Central memory CD8-positive, alpha-beta T cell (primary cell): ENCODE data around the gene PROZ.

ENCODE experiments used
- ATAC-seq: fragments of 150-1000 bp; cut with Tn5 transposase; replicated peaks from 2 replicates; pipeline ENCODE4 v1.10.0; 2022; ENCODE audit warnings: mild to moderate bottlenecking, moderate FRiP score, moderate number of reproducible peaks; ENCODE audit not compliant: poor library complexity, severe bottlenecking; ENCODE audit errors: extremely low read depth
- DNase-seq, 2 donors: peaks; one replicate each; pipeline ENCODE4 v3.0.0; 2021; ENCODE audit warnings: low spot score in 2 of 2
- H3K27ac Mint-ChIP-seq: one replicate; pipeline ENCODE4 v1.8.0; 2022; ENCODE audit warnings: low read depth, mild to moderate bottlenecking, moderate library complexity, mixed read lengths
- H3K27me3 Mint-ChIP-seq: one replicate; pipeline ENCODE4 v1.8.0; 2022; ENCODE audit warnings: mixed read lengths
- H3K36me3 Mint-ChIP-seq: one replicate; pipeline ENCODE4 v1.8.0; 2022; ENCODE audit warnings: mild to moderate bottlenecking, moderate library complexity, mixed read lengths; ENCODE audit not compliant: insufficient read depth
- H3K4me1 Mint-ChIP-seq: one replicate; pipeline ENCODE4 v1.8.0; 2022; ENCODE audit warnings: mixed read lengths
- H3K4me3 Mint-ChIP-seq: one replicate; pipeline ENCODE4 v1.8.0; 2022; ENCODE audit warnings: mild to moderate bottlenecking, moderate library complexity, mixed read lengths
- H3K9me3 Mint-ChIP-seq: one replicate; pipeline ENCODE4 v1.8.0; 2022; ENCODE audit warnings: mixed read lengths

Gene PROZ

GRCh38 chr13:113186061-113186900 lies 27.8 kb downstream of the PROZ start:
- peak overlapping the region; percentile 79 for H3K4me3 Mint-ChIP-seq
- H3K36me3 Mint-ChIP-seq: peaks cover 37% of the 10 kb centered on the region
- DNase-seq: no peak
- no peaks in the 10 kb centered on the region for H3K27me3 Mint-ChIP-seq
- no peaks in the 10 kb centered on the region for H3K9me3 Mint-ChIP-seq
- H3K4me1 Mint-ChIP-seq: peaks cover 55% of the 10 kb centered on the region
- peak; percentile 66 for ATAC-seq
- H3K27ac Mint-ChIP-seq: peak overlapping the region; percentile 70

GRCh38 chr13:113187263-113187669 lies 28.8 kb downstream of the PROZ start:
- Mint-ChIP-seq H3K36me3 (peaks cover 40% of the 10 kb centered on the region), H3K4me3 (peak overlapping the region; percentile 54), H3K27me3 (no peaks in the 10 kb centered on the region), H3K27ac (peak overlapping the region; percentile 83), H3K4me1 (peaks cover 55% of the 10 kb centered on the region), H3K9me3 (no peaks in the 10 kb centered on the region)
- ATAC-seq (no peak), DNase-seq (no peak)

GRCh38 chr13:113187883-113188665 lies 29.6 kb downstream of the PROZ start:
- Mint-ChIP-seq H3K4me1 (peaks cover 54% of the 10 kb centered on the region), H3K27ac (peak overlapping the region; percentile 83), H3K27me3 (no peaks in the 10 kb centered on the region), H3K9me3 (no peaks in the 10 kb centered on the region), H3K36me3 (peaks cover 42% of the 10 kb centered on the region), H3K4me3 (no peak overlapping the region)
- ATAC-seq (no peak), DNase-seq (no peak)

GRCh38 chr13:113190181-113190580 lies 31.7 kb downstream of the PROZ start:
- Mint-ChIP-seq H3K9me3 (no peaks in the 10 kb centered on the region), H3K4me3 (no peak overlapping the region), H3K36me3 (peaks cover 46% of the 10 kb centered on the region), H3K27me3 (no peaks in the 10 kb centered on the region), H3K4me1 (peaks cover 36% of the 10 kb centered on the region), H3K27ac (no peak overlapping the region)
- ATAC-seq (no peak), DNase-seq (no peak)

GRCh38 chr13:113192279-113192678 lies 33.8 kb downstream of the PROZ start:
- peaks cover 15% of the 10 kb centered on the region for H3K4me1 Mint-ChIP-seq
- H3K27me3 Mint-ChIP-seq: no peaks in the 10 kb centered on the region
- H3K4me3 Mint-ChIP-seq: no peak overlapping the region
- DNase-seq (no peak), ATAC-seq (no peak)
- no peaks in the 10 kb centered on the region for H3K9me3 Mint-ChIP-seq
- H3K36me3 Mint-ChIP-seq: peaks cover 63% of the 10 kb centered on the region
- H3K27ac Mint-ChIP-seq: no peak overlapping the region

GRCh38 chr13:113192902-113193301 lies 34.5 kb downstream of the PROZ start:
- H3K9me3 Mint-ChIP-seq: no peaks in the 10 kb centered on the region
- no peaks in the 10 kb centered on the region for H3K27me3 Mint-ChIP-seq
- no peak overlapping the region for H3K27ac Mint-ChIP-seq
- peaks cover 67% of the 10 kb centered on the region for H3K36me3 Mint-ChIP-seq
- ATAC-seq (no peak), DNase-seq (no peak)
- H3K4me3 Mint-ChIP-seq: no peak overlapping the region
- peaks cover 9% of the 10 kb centered on the region for H3K4me1 Mint-ChIP-seq

GRCh38 chr13:113195360-113195759 lies 36.9 kb downstream of the PROZ start:
- DNase-seq (no peak), ATAC-seq (no peak)
- Mint-ChIP-seq H3K27ac (no peak overlapping the region), H3K27me3 (no peaks in the 10 kb centered on the region), H3K4me3 (no peak overlapping the region), H3K4me1 (no peaks in the 10 kb centered on the region), H3K36me3 (peaks cover 58% of the 10 kb centered on the region), H3K9me3 (no peaks in the 10 kb centered on the region)

- H3K4me1 Mint-ChIP-seq: peaks cover 2% of the 10 kb centered on the region
- no peaks in the 10 kb centered on the region for H3K27me3 Mint-ChIP-seq
- no peaks in the 10 kb centered on the region for H3K9me3 Mint-ChIP-seq
- H3K4me3 Mint-ChIP-seq: no peak overlapping the region
- H3K36me3 Mint-ChIP-seq: peaks cover 55% of the 10 kb centered on the region
- no peak for ATAC-seq
- H3K27ac Mint-ChIP-seq: no peak overlapping the region
- DNase-seq: no peak
These were observed 38.7 kb downstream of the PROZ start for GRCh38 chr13:113196970-113197737.

- H3K4me1 Mint-ChIP-seq: peaks cover 45% of the 10 kb centered on the region
These were observed 43.4 kb downstream of the PROZ start for GRCh38 chr13:113201815-113202214.

GRCh38 chr13:113202912-113203311 lies 44.5 kb downstream of the PROZ start:
- Mint-ChIP-seq H3K9me3 (no peaks in the 10 kb centered on the region), H3K27me3 (no peaks in the 10 kb centered on the region), H3K36me3 (peaks cover 26% of the 10 kb centered on the region), H3K27ac (no peak overlapping the region), H3K4me3 (no peak overlapping the region), H3K4me1 (peaks cover 55% of the 10 kb centered on the region)
- no peak for DNase-seq
- ATAC-seq: no peak

More at GRCh38 chr13:113201815-113202214, 43.4 kb downstream of the PROZ start:
- ATAC-seq (no peak), DNase-seq (no peak)
- H3K4me3 Mint-ChIP-seq: no peak overlapping the region
- no peaks in the 10 kb centered on the region for H3K9me3 Mint-ChIP-seq
- H3K27ac Mint-ChIP-seq: no peak overlapping the region
- peaks cover 34% of the 10 kb centered on the region for H3K36me3 Mint-ChIP-seq
- H3K27me3 Mint-ChIP-seq: no peaks in the 10 kb centered on the region

- peaks cover 56% of the 10 kb centered on the region for H3K4me1 Mint-ChIP-seq
- no peak overlapping the region for H3K27ac Mint-ChIP-seq
- H3K36me3 Mint-ChIP-seq: peaks cover 24% of the 10 kb centered on the region
- no peak overlapping the region for H3K4me3 Mint-ChIP-seq
- no peaks in the 10 kb centered on the region for H3K27me3 Mint-ChIP-seq
- H3K9me3 Mint-ChIP-seq: no peaks in the 10 kb centered on the region
- no peak for ATAC-seq
- DNase-seq: no peak
These were observed 45.3 kb downstream of the PROZ start for GRCh38 chr13:113203507-113204377.

GRCh38 chr13:113204378-113204734 lies 45.9 kb downstream of the PROZ start:
- Mint-ChIP-seq H3K4me3 (no peak overlapping the region), H3K27ac (no peak overlapping the region), H3K36me3 (peaks cover 19% of the 10 kb centered on the region), H3K9me3 (no peaks in the 10 kb centered on the region), H3K27me3 (no peaks in the 10 kb centered on the region), H3K4me1 (peaks cover 56% of the 10 kb centered on the region)
- ATAC-seq: no peak
- DNase-seq: no peak
